Skeletal muscle satellite cell (primary cell): ENCODE results near the gene RBM19.
"Not testable (repeated sequence)": the region's sequence is repeated elsewhere in the genome, so short reads cannot be mapped to it uniquely, and the experiment has no call there.

Source experiments
- H3K27me3 ChIP-seq: 2 replicates; pipeline ENCODE4 v1.7.0; 2013; ENCODE audit warnings: low read length; ENCODE audit not compliant: control insufficient read depth, insufficient read depth
- H3K36me3 ChIP-seq: 2 replicates; pipeline ENCODE4 v1.7.0; 2013; ENCODE audit warnings: mild to moderate bottlenecking, control low read depth, low read length; ENCODE audit not compliant: insufficient read depth
- H3K4me1 ChIP-seq: 2 replicates; pipeline ENCODE4 v1.7.0; 2013; ENCODE audit warnings: low read length; ENCODE audit not compliant: control insufficient read depth, insufficient read depth
- H3K4me2 ChIP-seq: 2 replicates; pipeline ENCODE4 v1.7.0; 2013; ENCODE audit warnings: mild to moderate bottlenecking, low read length
- H3K4me3 ChIP-seq: 2 replicates; pipeline ENCODE4 v1.7.0; 2013; ENCODE audit warnings: low read length
- H3K9ac ChIP-seq: 2 replicates; pipeline ENCODE4 v1.7.0; 2013; ENCODE audit warnings: mild to moderate bottlenecking, low read depth, low read length, moderate library complexity
- H3K9me3 ChIP-seq: replicated peaks from 2 replicates; pipeline ENCODE4 v1.7.0; 2013; ENCODE audit warnings: mild to moderate bottlenecking, control low read depth, low read length

The RBM19 gene

GRCh38 chr12:114000861-114001260 is 34.7 kb upstream of the RBM19 start:
- no peak overlapping the region for H3K4me3 ChIP-seq
- H3K9ac ChIP-seq, result no peak overlapping the region
- H3K36me3 ChIP-seq, result no peaks in the 10 kb centered on the region
- H3K27me3 ChIP-seq, result no peaks in the 10 kb centered on the region
- no peaks in the 10 kb centered on the region for H3K9me3 ChIP-seq
- no peak overlapping the region for H3K4me2 ChIP-seq
- no peaks in the 10 kb centered on the region for H3K4me1 ChIP-seq

- not testable (repeated sequence) for H3K36me3 ChIP-seq, H3K9me3 ChIP-seq, H3K9ac ChIP-seq, H3K27me3 ChIP-seq, H3K4me3 ChIP-seq, H3K4me2 ChIP-seq, H3K4me1 ChIP-seq
Observed at GRCh38 chr12:114000261-114000660, 34.1 kb upstream of the RBM19 start.

- no peak overlapping the region for H3K9ac ChIP-seq
- no peak overlapping the region for H3K4me2 ChIP-seq
- no peaks in the 10 kb centered on the region for H3K9me3 ChIP-seq
- H3K27me3 ChIP-seq, result no peaks in the 10 kb centered on the region
- H3K36me3 ChIP-seq, result no peaks in the 10 kb centered on the region
- H3K4me1 ChIP-seq, result no peaks in the 10 kb centered on the region
- H3K4me3 ChIP-seq, result no peak overlapping the region
Observed at GRCh38 chr12:113997365-113997764, 31.2 kb upstream of the RBM19 start.

- Histone ChIP-seq H3K4me2 (no peak overlapping the region), H3K36me3 (no peaks in the 10 kb centered on the region), H3K27me3 (peaks cover 3% of the 10 kb centered on the region), H3K9ac (no peak overlapping the region), H3K4me3 (no peak overlapping the region), H3K4me1 (no peaks in the 10 kb centered on the region), H3K9me3 (no peaks in the 10 kb centered on the region)
Observed at GRCh38 chr12:113996026-113996425, 29.9 kb upstream of the RBM19 start.

GRCh38 chr12:113994051-113994450 is 27.9 kb upstream of the RBM19 start:
- Histone ChIP-seq H3K9ac (no peak overlapping the region), H3K9me3 (no peaks in the 10 kb centered on the region), H3K4me3 (no peak overlapping the region), H3K4me2 (no peak overlapping the region), H3K36me3 (no peaks in the 10 kb centered on the region), H3K27me3 (peaks cover 3% of the 10 kb centered on the region), H3K4me1 (no peaks in the 10 kb centered on the region)

GRCh38 chr12:113992751-113993150 is 26.6 kb upstream of the RBM19 start:
- not testable (repeated sequence) for H3K4me1 ChIP-seq, H3K4me3 ChIP-seq, H3K27me3 ChIP-seq, H3K36me3 ChIP-seq, H3K9me3 ChIP-seq, H3K4me2 ChIP-seq, H3K9ac ChIP-seq

- Histone ChIP-seq H3K27me3 (peaks cover 3% of the 10 kb centered on the region), H3K36me3 (no peaks in the 10 kb centered on the region), H3K4me1 (no peaks in the 10 kb centered on the region), H3K4me3 (no peak overlapping the region), H3K4me2 (no peak overlapping the region), H3K9ac (no peak overlapping the region), H3K9me3 (no peaks in the 10 kb centered on the region)
Observed at GRCh38 chr12:113991224-113992044, 25.3 kb upstream of the RBM19 start.

- Histone ChIP-seq H3K9me3 (no peaks in the 10 kb centered on the region), H3K4me2 (no peak overlapping the region), H3K27me3 (peaks cover 3% of the 10 kb centered on the region), H3K9ac (no peak overlapping the region), H3K36me3 (no peaks in the 10 kb centered on the region), H3K4me3 (no peak overlapping the region), H3K4me1 (no peaks in the 10 kb centered on the region)
Observed at GRCh38 chr12:113990250-113991223, 24.4 kb upstream of the RBM19 start.

GRCh38 chr12:113988976-113989375 is 22.9 kb upstream of the RBM19 start:
- Histone ChIP-seq H3K9ac (no peak overlapping the region), H3K4me2 (no peak overlapping the region), H3K4me1 (no peaks in the 10 kb centered on the region), H3K9me3 (no peaks in the 10 kb centered on the region), H3K36me3 (no peaks in the 10 kb centered on the region), H3K27me3 (peaks cover 7% of the 10 kb centered on the region), H3K4me3 (no peak overlapping the region)

GRCh38 chr12:113988064-113988451 is 21.9 kb upstream of the RBM19 start:
- peaks cover 10% of the 10 kb centered on the region for H3K27me3 ChIP-seq
- H3K4me1 ChIP-seq, result no peaks in the 10 kb centered on the region
- H3K36me3 ChIP-seq, result no peaks in the 10 kb centered on the region
- no peak overlapping the region for H3K4me3 ChIP-seq
- no peaks in the 10 kb centered on the region for H3K9me3 ChIP-seq
- no peak overlapping the region for H3K4me2 ChIP-seq
- H3K9ac ChIP-seq, result no peak overlapping the region

- Histone ChIP-seq H3K27me3 (peaks cover 10% of the 10 kb centered on the region), H3K4me2 (no peak overlapping the region), H3K36me3 (no peaks in the 10 kb centered on the region), H3K9me3 (no peaks in the 10 kb centered on the region), H3K9ac (no peak overlapping the region), H3K4me1 (no peaks in the 10 kb centered on the region), H3K4me3 (no peak overlapping the region)
Observed at GRCh38 chr12:113987261-113988063, 21.3 kb upstream of the RBM19 start.
